Activated naive CD8-positive, alpha-beta T cell treated with anti-CD3 and anti-CD28 coated beads, Interleukin-2, amount 50 U/mL, for 16 hours (primary cell): ENCODE data around the gene ITPR2.
"Not testable (repeated sequence)": the region's sequence is repeated elsewhere in the genome, so short reads cannot be mapped to it uniquely, and the experiment has no call there.

Experiments
- DNase-seq: peaks from one replicate; pipeline ENCODE4 v3.0.0-alpha.2; 2020; ENCODE audit warnings: low read depth, low spot score

Gene ITPR2

DNA sequence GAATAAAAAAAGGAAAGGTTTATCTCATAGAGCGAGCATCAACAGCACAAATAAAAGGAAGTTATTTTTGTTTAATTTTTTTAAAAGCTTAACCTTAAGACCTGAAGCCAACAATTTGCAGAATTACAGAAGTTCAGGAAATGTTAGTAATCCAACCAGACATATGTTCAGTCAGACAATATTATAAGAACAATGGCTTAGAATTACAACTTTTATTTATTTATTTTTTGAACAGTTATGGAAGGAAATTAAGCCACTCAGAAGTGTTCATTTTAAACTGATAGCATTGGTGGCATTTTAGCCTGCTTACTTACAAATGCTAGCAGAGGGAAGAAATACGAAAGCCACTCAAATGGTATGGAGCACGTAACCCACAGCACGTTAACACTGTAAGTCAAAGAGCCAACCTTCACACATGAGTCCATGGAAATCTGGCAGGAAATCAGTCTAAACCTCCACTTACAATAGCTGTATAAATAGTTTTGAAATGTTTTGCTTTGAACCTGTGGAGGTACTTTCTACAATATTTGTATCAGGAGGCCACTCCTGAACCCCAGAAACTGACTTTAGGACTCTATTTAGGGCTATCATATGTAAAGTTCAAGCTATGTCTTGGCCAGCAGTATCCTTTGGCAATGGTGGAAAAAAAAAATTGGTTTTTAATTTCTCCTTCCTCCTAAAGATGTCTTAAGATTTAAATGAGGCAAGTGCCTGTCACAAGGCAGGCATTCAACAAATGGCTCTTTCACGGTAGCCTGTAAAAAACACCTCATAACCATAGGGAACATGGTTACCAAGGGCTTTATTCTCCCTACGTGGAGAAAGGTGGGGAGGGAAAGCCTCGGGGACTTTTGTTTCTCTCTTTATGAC lies 102.3 kb downstream of the ITPR2 start:
- DNase-seq: no peak

- DNase-seq: not testable (repeated sequence)
Measured at GRCh38 chr12:26729137-26729671, 103.8 kb downstream of the ITPR2 start.

GRCh38 chr12:26728205-26729050 lies 104.6 kb downstream of the ITPR2 start:
- DNase-seq: no peak

DNA sequence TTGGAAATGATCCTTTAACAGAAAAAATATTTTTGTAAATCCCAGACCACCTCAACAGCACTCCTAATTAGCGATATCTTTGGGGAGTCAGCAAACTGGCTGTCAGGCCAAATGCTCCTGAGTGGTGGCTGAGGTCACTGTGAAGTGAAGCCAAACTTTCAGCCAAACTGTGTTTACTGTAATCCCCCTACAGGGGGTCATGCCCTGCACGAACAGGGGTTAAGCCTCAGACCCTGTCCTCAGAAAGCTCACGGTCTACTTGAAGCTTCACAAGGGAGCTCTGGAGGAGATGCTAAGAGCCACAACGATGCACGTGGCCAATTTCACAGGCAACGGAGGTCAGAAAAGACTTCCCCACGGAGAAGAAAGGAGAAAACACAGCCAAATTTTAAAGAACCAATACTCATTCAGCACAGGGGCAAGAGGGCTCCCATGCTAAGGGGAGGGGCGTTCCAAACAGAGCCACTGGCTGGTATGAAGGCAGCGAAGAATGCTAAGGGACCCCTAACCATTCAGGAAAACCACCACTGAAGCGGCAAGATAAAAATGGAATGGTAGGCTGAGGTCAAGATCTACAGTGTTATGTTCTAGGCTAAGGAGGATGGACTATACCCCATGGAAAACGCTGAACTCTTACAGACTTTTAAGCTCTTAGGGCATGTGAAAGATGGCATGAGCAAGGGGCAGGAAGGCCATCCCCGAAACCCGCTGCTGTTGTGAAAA lies 105.4 kb downstream of the ITPR2 start:
- DNase-seq: no peak

DNA sequence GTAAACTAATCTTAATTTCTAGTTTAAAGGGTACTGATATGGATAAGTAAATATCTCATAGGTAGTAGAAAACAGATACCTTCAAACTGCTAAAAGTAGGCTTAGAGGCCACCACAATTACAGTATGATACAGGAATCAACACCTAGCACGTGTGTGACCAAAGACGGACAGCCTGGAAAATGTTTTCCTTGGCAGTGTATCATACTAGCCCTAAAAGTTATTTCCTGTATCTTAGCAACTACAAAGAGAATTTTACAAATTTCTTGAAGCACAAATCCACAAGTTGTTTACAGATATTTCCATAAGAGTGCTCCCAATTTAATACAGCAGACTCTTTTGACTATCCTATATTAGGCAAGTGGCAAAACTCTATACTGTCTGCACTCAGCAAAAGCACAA lies 106.0 kb downstream of the ITPR2 start:
- no peak for DNase-seq

GRCh38 chr12:26725276-26725916 lies 107.6 kb downstream of the ITPR2 start:
- DNase-seq: no peak

- DNase-seq: no peak
Measured at GRCh38 chr12:26724309-26724702, 108.7 kb downstream of the ITPR2 start.

DNA sequence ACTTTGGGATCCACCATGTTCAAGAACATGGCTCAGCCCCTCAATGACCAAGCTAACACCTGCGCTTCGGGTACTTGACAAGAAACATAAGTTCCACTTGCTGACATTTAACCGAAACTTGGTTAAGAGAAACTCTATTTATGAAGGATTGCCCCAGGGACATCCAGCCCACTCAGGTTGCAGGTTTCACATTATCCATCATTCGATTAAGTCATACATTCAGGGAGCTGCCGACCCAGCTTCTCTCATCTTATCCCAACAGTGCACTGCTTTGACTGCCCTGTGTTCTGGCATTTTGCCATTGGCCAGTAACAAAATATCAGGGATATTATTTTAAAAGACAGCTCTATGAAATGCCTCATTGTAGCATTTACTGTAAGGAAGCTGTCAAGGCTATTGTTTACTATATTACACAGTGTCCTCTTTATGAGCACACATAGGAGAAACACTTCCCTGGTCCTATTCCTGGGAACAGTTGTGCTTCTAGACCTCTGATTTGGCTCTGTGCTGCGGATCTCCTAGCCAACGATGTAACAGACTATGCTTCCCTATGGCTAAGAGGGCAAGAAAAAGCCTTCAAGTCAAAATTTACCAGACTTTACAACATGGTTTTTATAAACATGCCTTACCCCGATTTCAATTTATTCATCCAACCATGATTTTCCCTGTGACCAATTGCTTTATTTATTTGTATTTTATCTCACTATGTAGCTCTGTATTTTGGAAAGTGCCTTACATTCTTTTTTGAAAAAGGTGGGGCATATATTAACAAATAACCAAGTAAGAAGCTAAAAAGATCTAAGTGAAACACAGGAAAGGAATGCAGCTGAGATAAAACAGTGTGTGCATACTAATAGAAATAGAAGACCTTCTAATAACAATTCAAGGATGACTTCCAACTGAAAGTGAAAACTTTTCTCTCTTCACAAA lies 109.3 kb downstream of the ITPR2 start:
- DNase-seq: no peak

- no peak for DNase-seq
Measured at GRCh38 chr12:26721800-26722199, 111.2 kb downstream of the ITPR2 start.

DNA sequence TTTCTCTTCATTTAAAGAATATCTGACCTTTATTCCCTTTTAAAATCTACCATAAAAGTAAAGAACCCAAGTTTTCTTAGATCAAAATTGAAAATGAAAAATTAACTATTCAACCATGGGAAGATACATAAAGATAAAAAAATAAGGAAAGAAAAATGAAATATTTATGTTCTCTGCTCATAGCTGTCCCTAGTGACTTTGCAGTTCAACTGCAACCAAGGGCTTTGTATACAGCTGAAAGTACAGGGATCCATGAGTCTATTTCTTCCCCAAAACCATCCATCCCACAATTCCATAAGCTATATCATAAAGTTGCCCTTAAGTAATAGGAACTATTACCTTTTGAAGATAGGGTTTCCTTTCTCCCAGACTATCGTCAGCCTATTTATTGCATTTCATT lies 113.1 kb downstream of the ITPR2 start:
- no peak for DNase-seq

GRCh38 chr12:26717757-26718156 lies 115.2 kb downstream of the ITPR2 start:
- no peak for DNase-seq

DNA sequence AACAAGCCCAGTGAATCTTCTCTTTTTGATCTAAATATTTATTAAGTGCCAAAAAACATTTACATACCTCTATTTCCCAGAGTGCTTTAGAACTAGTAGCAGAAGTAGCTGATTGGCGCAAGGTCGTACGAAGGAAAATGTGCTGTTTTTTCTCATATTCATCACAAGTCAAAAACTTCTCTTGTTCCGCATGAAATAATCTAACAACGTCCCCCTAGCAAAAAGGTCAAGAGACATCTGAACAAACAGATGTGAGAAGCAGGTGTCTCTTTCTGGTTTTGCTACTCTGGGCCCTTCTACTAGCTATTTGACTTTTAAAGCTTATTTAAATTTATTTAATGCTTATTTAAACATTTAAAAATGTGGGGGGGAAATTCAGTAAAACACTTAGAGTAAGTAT lies 117.8 kb downstream of the ITPR2 start:
- DNase-seq: no peak

GRCh38 chr12:26713885-26714383 lies 119.1 kb downstream of the ITPR2 start:
- no peak for DNase-seq

DNA sequence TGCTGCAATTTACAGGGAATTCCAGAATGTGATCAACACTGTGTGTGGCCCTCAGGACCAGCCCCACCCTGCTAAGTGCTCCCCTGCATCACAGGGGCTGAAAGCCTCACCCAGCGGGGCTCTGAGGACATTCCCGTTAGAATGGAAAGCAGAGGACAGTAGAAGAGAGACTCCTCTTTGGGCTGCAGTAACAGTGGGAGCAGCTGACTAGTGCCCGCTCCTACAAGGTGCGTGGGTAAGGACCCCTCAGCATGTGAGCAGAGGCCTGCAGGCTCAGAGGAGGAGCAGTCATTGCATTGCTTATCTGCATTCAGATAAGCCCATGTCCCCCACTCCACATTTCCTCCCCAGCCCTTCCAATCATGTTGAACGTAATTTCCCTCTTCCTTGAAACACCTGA lies 120.1 kb downstream of the ITPR2 start:
- no peak for DNase-seq

- no peak for DNase-seq
Measured at GRCh38 chr12:26711569-26711968, 121.4 kb downstream of the ITPR2 start.

DNA sequence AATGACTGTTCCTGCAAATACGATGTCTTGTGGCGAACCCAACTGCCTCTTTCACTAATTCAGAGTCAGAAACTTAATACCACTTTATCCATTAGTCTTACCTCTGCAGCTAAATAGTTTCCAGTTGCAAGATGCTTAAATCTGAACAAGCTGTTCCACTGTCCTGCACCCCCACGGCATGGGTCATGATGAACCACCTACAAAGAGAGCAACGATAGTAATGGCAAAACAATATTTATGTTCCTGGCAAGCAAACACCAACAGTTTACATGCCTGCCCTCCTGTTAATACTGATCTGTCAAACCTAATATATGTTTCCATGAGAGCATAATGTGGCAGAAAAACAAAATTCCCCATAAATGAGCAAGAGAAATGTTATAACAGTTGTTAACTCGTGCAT lies 121.9 kb downstream of the ITPR2 start:
- no peak for DNase-seq

- no peak for DNase-seq
Measured at GRCh38 chr12:26705851-26706250, 127.1 kb downstream of the ITPR2 start.

GRCh38 chr12:26704684-26705460 lies 128.1 kb downstream of the ITPR2 start:
- no peak for DNase-seq

GRCh38 chr12:26704214-26704613 lies 128.8 kb downstream of the ITPR2 start:
- no peak for DNase-seq
